Measurements from ENCODE around the gene PDE10A.

PDE10A gene

DNA sequence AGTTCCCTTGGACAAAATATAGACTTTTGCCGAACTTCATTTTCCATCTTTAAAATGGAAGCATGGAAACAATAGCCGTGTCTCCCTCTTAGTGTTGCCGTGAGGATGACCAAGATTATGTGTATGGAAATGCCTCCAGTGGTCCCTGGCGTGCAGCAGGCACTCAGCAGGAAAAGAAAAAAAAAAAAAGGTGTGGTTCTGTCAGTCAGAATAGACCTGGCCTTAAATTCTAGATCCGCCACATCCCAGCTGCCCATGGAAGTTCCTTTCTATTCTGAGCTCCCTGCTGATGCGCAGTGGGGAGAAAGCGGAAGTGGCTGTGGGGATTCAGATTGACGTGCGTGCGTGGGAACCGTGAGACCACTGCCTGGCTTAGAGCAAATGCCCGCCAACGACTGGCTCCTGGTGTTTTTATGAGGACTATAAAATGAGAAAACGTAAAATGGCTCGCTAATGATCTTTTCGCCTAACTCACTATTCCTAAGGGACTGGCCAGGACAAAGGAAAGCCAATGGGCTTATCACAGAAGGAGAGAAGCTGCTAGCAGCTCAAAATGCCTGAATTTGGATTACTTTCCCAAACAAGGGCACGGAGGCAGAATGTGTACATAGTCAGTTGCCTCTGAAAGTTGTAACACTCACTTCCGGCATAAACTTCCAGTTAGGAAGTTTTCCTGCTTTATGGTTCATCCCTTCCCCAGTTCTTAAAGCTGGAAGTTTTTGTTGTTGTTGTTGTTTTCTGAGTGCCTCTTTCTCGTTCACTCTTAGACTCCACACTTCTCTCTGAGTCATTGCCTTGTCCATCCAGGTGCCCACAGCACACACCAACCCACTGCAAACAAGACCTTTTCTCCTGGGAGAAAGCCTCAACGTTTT is 11.4 kb upstream of the PDE10A start:
- H3K4me1 ChIP-seq (ENCODE audit: control insufficient read depth, insufficient read depth, low read length) = no peaks in the 10 kb centered on the region
- no peaks in the 10 kb centered on the region for H3K27me3 ChIP-seq (ENCODE audit: control insufficient read depth, insufficient read depth, low read length)
- no peak overlapping the region for H3K9ac ChIP-seq (ENCODE audit: low read length)
- H3K36me3 ChIP-seq (ENCODE audit: control insufficient read depth, insufficient read depth, low read length) = no peaks in the 10 kb centered on the region
- H3K4me3 ChIP-seq (ENCODE audit: low read length) = no peak overlapping the region
- no peak overlapping the region for H3K27ac ChIP-seq (ENCODE audit: low read depth, low read length)

DNA sequence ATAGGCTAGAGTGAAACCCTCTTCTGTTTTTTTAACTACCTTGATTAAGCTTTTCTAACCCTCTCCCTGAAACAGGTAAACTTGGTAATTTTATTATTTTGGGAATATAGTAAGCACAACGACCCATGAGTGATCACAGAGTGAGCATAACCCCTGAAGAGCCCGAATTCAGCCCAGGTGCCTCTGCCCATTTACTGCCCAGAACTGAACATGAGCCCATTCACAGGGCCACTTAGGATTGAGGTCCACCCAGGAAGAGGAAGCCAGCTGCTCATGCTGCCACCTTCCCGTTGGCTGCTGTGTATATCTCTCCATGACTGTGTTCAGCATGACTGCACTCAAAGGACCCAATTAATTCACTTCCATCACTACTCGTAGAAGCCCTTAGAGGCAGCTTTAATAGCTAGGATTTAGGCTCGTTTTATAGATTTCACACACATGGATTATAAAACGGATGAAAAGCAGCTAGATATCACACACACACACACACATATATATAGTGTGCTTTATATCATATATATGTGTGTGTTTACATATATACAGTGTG is 8.3 kb upstream of the PDE10A start:
- no peaks in the 10 kb centered on the region for H3K27me3 ChIP-seq (ENCODE audit: control insufficient read depth, insufficient read depth, low read length)
- H3K9ac ChIP-seq (ENCODE audit: low read length) = no peak overlapping the region
- no peaks in the 10 kb centered on the region for H3K4me1 ChIP-seq (ENCODE audit: control insufficient read depth, insufficient read depth, low read length)
- no peak overlapping the region for H3K27ac ChIP-seq (ENCODE audit: low read depth, low read length)
- H3K4me3 ChIP-seq (ENCODE audit: low read length) = no peak overlapping the region
- no peaks in the 10 kb centered on the region for H3K36me3 ChIP-seq (ENCODE audit: control insufficient read depth, insufficient read depth, low read length)

DNA sequence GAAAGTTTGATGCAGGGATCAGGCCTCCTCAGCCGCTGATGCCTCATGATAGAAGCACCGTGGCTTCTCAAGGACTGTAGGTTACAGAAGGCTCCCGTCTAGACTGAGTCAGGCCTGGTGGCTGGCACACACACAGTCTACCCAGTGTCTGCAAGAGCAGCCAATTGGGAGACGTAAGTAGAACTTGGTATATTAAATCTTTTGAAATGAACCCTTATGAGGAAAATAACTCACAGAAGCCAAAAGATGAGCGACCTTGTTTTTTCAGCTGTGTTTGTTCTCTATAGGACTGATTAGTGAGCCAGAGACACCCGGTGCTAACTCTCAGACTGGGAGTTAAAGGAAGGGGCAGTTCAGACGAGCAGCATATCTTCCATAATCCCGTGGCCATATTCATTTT is 5.9 kb upstream of the PDE10A start:
- Histone ChIP-seq H3K4me3 (ENCODE audit: low read length) (no peak overlapping the region), H3K27ac (ENCODE audit: low read depth, low read length) (no peak overlapping the region), H3K36me3 (ENCODE audit: control insufficient read depth, insufficient read depth, low read length) (no peaks in the 10 kb centered on the region), H3K9ac (ENCODE audit: low read length) (no peak overlapping the region), H3K4me1 (ENCODE audit: control insufficient read depth, insufficient read depth, low read length) (peaks cover 3% of the 10 kb centered on the region), H3K27me3 (ENCODE audit: control insufficient read depth, insufficient read depth, low read length) (peaks cover 3% of the 10 kb centered on the region)

DNA sequence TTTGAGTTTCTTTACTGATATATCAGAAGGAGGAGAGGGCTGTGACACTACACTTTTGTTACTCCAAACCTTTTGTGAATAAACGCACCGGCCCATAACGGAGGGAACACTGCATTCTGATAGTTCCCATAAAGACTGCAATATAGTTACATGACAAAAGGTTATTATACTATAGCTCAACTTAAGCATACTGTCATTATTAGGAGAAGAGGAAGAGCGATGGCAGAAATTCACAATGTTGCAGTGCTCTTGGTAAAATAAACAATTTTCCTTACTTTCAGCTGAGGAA is 2.3 kb upstream of the PDE10A start:
- no peak overlapping the region for H3K9ac ChIP-seq (ENCODE audit: low read length)
- H3K4me1 ChIP-seq (ENCODE audit: control insufficient read depth, insufficient read depth, low read length) = peaks cover 13% of the 10 kb centered on the region
- no peak overlapping the region for H3K27ac ChIP-seq (ENCODE audit: low read depth, low read length)
- H3K36me3 ChIP-seq (ENCODE audit: control insufficient read depth, insufficient read depth, low read length) = no peaks in the 10 kb centered on the region
- H3K4me3 ChIP-seq (ENCODE audit: low read length) = no peak overlapping the region
- peaks cover 16% of the 10 kb centered on the region for H3K27me3 ChIP-seq (ENCODE audit: control insufficient read depth, insufficient read depth, low read length)

DNA sequence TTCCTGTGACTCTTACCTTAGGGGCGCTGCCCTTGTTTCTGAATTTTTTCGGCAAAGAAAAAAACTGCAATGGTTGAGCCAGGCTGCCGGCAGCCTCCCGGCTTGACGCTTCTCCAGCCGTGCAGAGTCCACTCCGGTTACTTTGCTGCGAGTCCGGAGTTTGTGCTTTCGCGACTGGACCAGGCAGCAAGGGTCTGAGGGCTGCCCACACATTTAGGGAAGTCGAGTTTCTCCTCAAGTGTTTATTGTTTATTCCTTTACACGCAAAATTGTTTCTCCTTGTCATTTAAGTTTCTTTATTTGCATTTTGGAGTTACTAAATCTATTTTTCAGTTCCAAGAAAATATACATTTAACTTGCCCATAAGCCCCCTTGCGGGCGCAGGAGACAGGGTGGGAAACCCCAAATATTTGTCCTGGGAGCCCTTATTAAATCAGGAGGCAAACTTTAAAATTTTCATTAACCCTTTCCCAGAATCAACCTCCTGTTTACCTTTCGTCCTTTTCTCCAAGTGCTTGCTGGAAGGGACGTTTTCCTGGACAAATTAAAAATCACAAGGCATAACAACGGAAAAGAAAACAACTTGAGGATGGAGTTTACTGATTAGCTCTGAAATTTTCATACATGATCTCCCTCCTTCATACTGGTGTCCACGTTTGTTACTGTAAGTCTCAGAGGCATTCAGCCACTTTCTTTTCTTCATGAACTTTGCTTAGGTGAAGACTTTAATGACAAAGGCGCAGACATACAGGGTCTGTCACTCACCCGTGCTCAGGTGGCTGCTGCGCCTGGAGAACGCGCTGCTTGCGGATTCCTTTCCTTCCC is 1.7 kb upstream of the PDE10A start:
- Histone ChIP-seq H3K27ac (ENCODE audit: low read depth, low read length) (no peak overlapping the region), H3K27me3 (ENCODE audit: control insufficient read depth, insufficient read depth, low read length) (peaks cover 20% of the 10 kb centered on the region), H3K9ac (ENCODE audit: low read length) (no peak overlapping the region), H3K4me3 (ENCODE audit: low read length) (no peak overlapping the region), H3K36me3 (ENCODE audit: control insufficient read depth, insufficient read depth, low read length) (no peaks in the 10 kb centered on the region), H3K4me1 (ENCODE audit: control insufficient read depth, insufficient read depth, low read length) (peaks cover 13% of the 10 kb centered on the region)

DNA sequence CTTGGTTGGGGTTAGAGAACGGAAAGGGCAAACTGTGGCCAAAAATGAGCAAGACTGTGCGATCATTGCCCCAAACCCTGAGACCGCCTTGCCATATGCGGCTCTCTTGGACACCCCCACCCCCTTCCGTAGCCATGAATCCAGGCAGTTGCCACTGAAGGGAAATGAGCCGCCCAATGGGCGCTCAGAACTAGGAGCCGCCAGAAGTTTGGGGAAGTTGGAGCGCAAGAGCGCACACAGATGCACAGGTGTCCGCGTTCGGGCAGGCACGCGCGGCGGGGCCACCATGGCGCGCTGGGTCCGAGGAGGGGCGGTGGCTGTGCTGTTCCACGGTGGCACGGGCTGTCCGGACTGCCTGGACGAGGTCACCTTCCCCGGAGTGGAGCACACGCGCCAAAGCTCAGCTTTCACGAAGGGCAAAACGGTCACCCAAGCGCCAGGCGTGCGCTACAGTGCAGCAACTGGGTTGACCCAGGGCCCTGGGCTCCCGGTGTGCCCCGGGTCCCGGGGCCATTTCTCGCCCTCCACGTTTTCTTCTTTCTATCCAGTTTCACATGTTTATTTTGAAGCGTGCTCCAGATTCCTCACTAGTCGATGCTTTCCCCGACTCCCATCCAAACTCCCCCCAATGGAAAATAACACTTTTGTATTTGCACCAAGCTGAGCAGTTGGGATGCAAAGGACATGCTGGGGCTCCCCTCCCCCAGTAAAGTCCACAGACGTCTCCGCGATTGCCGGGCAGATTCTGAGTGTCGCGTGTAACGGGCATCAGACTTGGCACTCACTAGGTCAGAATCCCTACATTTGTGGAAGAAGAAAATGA is 906 bp upstream of the PDE10A start:
- Histone ChIP-seq H3K4me1 (ENCODE audit: control insufficient read depth, insufficient read depth, low read length) (peaks cover 13% of the 10 kb centered on the region), H3K27ac (ENCODE audit: low read depth, low read length) (no peak overlapping the region), H3K36me3 (ENCODE audit: control insufficient read depth, insufficient read depth, low read length) (no peaks in the 10 kb centered on the region), H3K27me3 (ENCODE audit: control insufficient read depth, insufficient read depth, low read length) (peaks cover 20% of the 10 kb centered on the region), H3K4me3 (ENCODE audit: low read length) (peak overlapping the region; percentile 58), H3K9ac (ENCODE audit: low read length) (no peak overlapping the region)

DNA sequence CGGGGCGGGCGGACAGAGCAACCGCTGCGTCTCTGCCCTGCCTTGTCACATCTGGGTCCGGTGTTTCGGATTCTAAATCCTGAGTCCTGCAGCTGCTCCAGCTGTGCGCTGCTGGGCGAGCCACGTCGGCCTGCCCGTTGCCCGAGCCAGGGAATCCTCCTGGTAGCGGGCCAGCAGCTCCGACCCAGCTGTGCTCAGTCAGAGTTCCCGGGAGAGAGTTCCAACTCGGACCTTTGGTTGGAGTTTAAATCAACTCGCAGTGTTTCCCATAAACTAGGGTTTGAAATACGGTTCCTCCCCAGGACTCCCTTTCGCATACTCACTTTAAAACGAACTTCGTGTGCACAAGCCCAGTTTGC is 315 bp upstream of the PDE10A start:
- Histone ChIP-seq H3K4me1 (ENCODE audit: control insufficient read depth, insufficient read depth, low read length) (peaks cover 13% of the 10 kb centered on the region), H3K36me3 (ENCODE audit: control insufficient read depth, insufficient read depth, low read length) (no peaks in the 10 kb centered on the region), H3K4me3 (ENCODE audit: low read length) (peak overlapping the region; percentile 58), H3K27ac (ENCODE audit: low read depth, low read length) (no peak overlapping the region), H3K9ac (ENCODE audit: low read length) (no peak overlapping the region), H3K27me3 (ENCODE audit: control insufficient read depth, insufficient read depth, low read length) (peaks cover 20% of the 10 kb centered on the region)

DNA sequence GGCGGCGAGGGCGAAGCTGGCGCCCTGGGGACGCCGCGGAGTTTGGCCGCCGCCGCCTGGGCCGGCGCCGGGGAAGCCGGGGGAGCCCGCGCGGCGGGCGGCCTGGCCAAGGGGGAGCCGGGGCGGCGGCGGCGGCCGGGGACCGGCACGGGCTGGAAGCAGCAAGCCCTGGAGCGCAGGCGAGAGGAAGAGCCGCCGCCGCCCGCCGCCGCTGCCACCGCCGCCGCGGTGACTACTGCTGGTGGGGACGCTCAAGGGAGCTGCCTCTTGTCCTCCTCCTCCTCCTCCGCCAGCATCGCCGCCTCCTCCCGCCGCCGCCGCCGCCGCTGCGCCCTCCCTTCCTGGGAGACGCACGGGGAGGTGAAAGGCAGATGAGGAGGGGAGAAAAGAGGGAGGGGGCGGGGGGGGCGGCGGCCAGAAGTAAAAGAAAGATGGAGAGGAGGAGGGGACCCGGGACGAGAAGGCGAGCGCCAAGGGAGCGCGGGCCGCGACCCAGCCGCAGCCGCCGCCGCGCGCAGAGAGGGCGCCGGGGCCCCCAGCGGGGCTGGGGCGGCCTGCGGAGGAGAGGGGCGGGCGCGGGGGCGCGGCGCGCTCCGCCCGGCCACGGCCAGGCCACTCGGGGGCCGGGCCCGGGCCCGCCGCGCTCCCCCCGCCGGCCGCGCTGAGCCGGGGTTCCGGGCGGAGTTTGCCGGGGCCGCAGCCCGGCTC is 846 bp downstream of the PDE10A start:
- Histone ChIP-seq H3K4me3 (ENCODE audit: low read length) (peak overlapping the region; percentile 62), H3K27ac (ENCODE audit: low read depth, low read length) (no peak overlapping the region), H3K4me1 (ENCODE audit: control insufficient read depth, insufficient read depth, low read length) (peaks cover 13% of the 10 kb centered on the region), H3K27me3 (ENCODE audit: control insufficient read depth, insufficient read depth, low read length) (peaks cover 20% of the 10 kb centered on the region), H3K9ac (ENCODE audit: low read length) (no peak overlapping the region), H3K36me3 (ENCODE audit: control insufficient read depth, insufficient read depth, low read length) (no peaks in the 10 kb centered on the region)

DNA sequence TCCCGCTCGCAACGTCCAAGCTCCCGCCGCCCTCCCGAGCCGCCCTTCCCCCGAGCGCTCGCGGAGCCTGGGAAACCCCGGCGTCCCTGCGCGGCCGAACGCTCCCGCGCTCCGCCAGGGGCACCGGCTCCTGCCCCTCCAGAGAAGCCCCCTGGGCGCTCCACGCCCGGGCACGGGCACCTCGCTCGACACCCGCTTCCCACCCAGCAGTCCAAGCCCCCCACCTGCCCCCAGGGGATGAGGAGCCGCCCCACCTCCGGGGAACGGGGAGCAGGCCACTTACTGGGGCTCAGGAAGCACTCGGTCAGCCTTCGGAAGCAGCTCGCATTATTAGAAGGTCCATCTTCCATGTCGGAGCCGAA is 1.4 kb downstream of the PDE10A start:
- no peak overlapping the region for H3K27ac ChIP-seq (ENCODE audit: low read depth, low read length)
- H3K4me1 ChIP-seq (ENCODE audit: control insufficient read depth, insufficient read depth, low read length) = peaks cover 13% of the 10 kb centered on the region
- H3K4me3 ChIP-seq (ENCODE audit: low read length) = peak overlapping the region; percentile 62
- H3K27me3 ChIP-seq (ENCODE audit: control insufficient read depth, insufficient read depth, low read length) = peaks cover 20% of the 10 kb centered on the region
- no peaks in the 10 kb centered on the region for H3K36me3 ChIP-seq (ENCODE audit: control insufficient read depth, insufficient read depth, low read length)
- no peak overlapping the region for H3K9ac ChIP-seq (ENCODE audit: low read length)

DNA sequence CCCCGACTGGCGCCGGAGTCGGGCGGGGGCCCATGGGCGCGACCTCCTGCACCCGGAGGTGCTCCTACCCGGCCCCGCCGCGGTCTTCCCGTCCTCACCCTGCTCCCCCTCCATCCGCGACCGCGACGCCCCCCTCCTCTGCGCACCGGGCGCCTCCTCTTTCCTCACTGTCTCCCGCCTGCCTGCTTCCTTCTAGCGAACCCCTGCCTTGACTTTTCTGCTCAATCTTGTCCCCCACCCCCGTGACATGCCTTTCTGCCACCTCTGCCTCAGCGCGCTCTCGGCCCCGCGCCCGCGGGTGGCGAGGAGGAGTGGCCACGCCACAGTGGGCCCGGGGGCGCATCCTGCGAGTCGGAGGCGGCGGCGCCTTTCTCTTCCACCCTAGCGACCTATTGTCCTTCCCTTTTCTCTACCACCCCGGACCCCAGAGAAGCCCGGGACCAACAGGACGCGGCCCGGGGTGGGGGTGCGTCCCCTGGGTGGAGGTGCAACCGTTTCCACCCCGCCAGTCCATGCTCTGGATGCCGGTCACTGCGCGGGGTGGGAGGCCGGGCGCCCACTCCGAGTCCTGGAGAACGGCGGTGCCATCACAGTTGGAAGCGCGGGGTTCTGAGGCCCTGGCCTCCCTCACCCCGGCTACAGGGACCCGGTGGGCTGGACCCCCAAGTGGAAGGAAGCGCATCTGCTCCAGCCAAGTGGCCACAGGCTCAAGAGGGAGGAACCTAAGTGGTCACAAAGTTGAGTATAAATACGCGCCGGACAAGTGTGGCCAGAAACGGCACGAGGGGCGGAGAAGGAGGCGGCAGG is 2.0 kb downstream of the PDE10A start:
- H3K36me3 ChIP-seq (ENCODE audit: control insufficient read depth, insufficient read depth, low read length) = no peaks in the 10 kb centered on the region
- H3K4me3 ChIP-seq (ENCODE audit: low read length) = peak overlapping the region; percentile 62
- peaks cover 13% of the 10 kb centered on the region for H3K4me1 ChIP-seq (ENCODE audit: control insufficient read depth, insufficient read depth, low read length)
- peaks cover 20% of the 10 kb centered on the region for H3K27me3 ChIP-seq (ENCODE audit: control insufficient read depth, insufficient read depth, low read length)
- H3K9ac ChIP-seq (ENCODE audit: low read length) = no peak overlapping the region
- no peak overlapping the region for H3K27ac ChIP-seq (ENCODE audit: low read depth, low read length)
